ENCODE measurements around the gene SLFN5. TPM values are rescaled to one million over a fixed set of nuclear protein-coding genes. Genes with fewer than 3 reads are reported as not detected.

The SLFN5 gene
- polyA plus RNA-seq, 1 of the 3 experiments (the other 2 are of a cell fraction), result 1.4 TPM

GRCh38 chr17:35297666-35298065 lies 54.8 kb downstream of the SLFN5 start:
- Histone ChIP-seq H4K20me1 (ENCODE audit: insufficient read depth) (no peaks in the 10 kb centered on the region), H3K4me3 (ENCODE audit: low read depth in 2 of 2, low read length in 1 of 2) (no peak overlapping the region), H3K27ac (ENCODE audit: low read depth in 2 of 2, low read length in 1 of 2) (no peak overlapping the region), H3K27me3 (ENCODE audit: insufficient read depth) (no peaks in the 10 kb centered on the region; the same call in 1 of the 2 replicates), H3F3A (replicated peaks; ENCODE audit: insufficient read depth) (no peaks in the 10 kb centered on the region), H3K9me3 (no peaks in the 10 kb centered on the region), H3K4me2 (no peak overlapping the region), H3K9me2 (no peaks in the 10 kb centered on the region), H3K79me2 (ENCODE audit: insufficient read depth) (no peaks in the 10 kb centered on the region), H3K4me1 (ENCODE audit: control insufficient read depth in 1 of 2, insufficient read depth in 2 of 2, low read depth in 1 of 2, low read length in 1 of 2) (no peaks in the 10 kb centered on the region), H2AFZ (ENCODE audit: low read depth) (no peak overlapping the region), H3K9ac (no peak overlapping the region), H3K36me3 (replicated peaks in 1 of 2; ENCODE audit: control insufficient read depth in 1 of 2, insufficient read depth in 2 of 2, low read length in 1 of 2) (no peaks in the 10 kb centered on the region)
- no peak for DNase-seq
- ChIA-PET POLR2A (no interaction called here), CTCF (interaction anchor here (1.3 to 1.9 kb wide), 2 partner anchors 15 to 242 kb away, joined by 3 to 5 read pairs; no protein-coding TSS in a partner anchor)
- no peak for TF ChIP-seq MAX (IDR thresholded peaks at IDR 0.05; ENCODE audit: low read depth)
- TF ChIP-seq GABPA (IDR thresholded peaks at IDR 0.05; ENCODE audit: low read depth), result no peak
- TF ChIP-seq MEF2A (IDR thresholded peaks at IDR 0.05; ENCODE audit: borderline replicate concordance, low read depth), result no peak
- no peak for TF ChIP-seq NFIC (IDR thresholded peaks at IDR 0.05; ENCODE audit: borderline replicate concordance)
- no peak for TF ChIP-seq POLR2AphosphoS5 (IDR thresholded peaks at IDR 0.05; ENCODE audit: low read depth, low read length)
- no peak for TF ChIP-seq TEAD4 (IDR thresholded peaks at IDR 0.05; ENCODE audit: borderline replicate concordance, insufficient read depth)
- no peak for TF ChIP-seq RAD21 (IDR thresholded peaks at IDR 0.05; ENCODE audit: low read length)
- no peak for TF ChIP-seq EZH2phosphoT487 (IDR thresholded peaks at IDR 0.05; ENCODE audit: borderline replicate concordance, low read depth)
- TF ChIP-seq ZBTB33 (IDR thresholded peaks at IDR 0.05; ENCODE audit: borderline replicate concordance, low read depth), result no peak
- TF ChIP-seq REST (IDR thresholded peaks at IDR 0.05; ENCODE audit: low read depth, low read length), result no peak
- TF ChIP-seq USF2 (IDR thresholded peaks at IDR 0.05; ENCODE audit: borderline replicate concordance, low read depth, low read length), result no peak
- TF ChIP-seq JUND (IDR thresholded peaks at IDR 0.05), result no peak
- TF ChIP-seq SMC3 (IDR thresholded peaks at IDR 0.05; ENCODE audit: low read depth, low read length), result no peak
- TF ChIP-seq CHD2 (IDR thresholded peaks at IDR 0.05; ENCODE audit: low read length, partially characterized antibody), result no peak
- WGBS (ENCODE audit: low lambda C conversion rate), result 11% methylated on average over 2 of the region's 2 CpGs

Measured in SK-N-SH (cell line).